Muscle of leg (tissue), 16 donors: ENCODE results near the gene ILK. TPM values are rescaled to one million over a fixed set of nuclear protein-coding genes. Genes with fewer than 3 reads are reported as not detected.

Source experiments
- DNase-seq: peaks from one replicate; pipeline ENCODE4 v3.0.0; 2013
- H3K27ac ChIP-seq: one replicate; pipeline ENCODE4 v1.5.1; 2013; ENCODE audit warnings: mild to moderate bottlenecking, low read length, control low read depth
- H3K27me3 ChIP-seq: one replicate; pipeline ENCODE4 v1.6.1; 2013; ENCODE audit warnings: low read length; ENCODE audit not compliant: control insufficient read depth, insufficient read depth
- H3K36me3 ChIP-seq: one replicate; pipeline ENCODE4 v1.6.1; 2013; ENCODE audit warnings: low read length; ENCODE audit not compliant: control insufficient read depth, insufficient read depth
- H3K4me1 ChIP-seq: one replicate; pipeline ENCODE4 v1.6.1; 2013; ENCODE audit warnings: low read length; ENCODE audit not compliant: control insufficient read depth, insufficient read depth
- H3K4me3 ChIP-seq: one replicate; pipeline ENCODE4 v1.5.1; 2013; ENCODE audit warnings: low read length, control low read depth
- H3K9me3 ChIP-seq: replicated peaks from 2 replicates; pipeline ENCODE4 v1.6.1; 2013; ENCODE audit warnings: low read depth, low read length; ENCODE audit not compliant: control insufficient read depth
- WGBS: methylation state at CpG from one replicate; pipeline ENCODE4 v1.1.5; 2013; ENCODE audit warnings: missing lambda C conversion rate; ENCODE audit not compliant: insufficient coverage; 5-methylcytosine and 5-hydroxymethylcytosine counted together
- long read RNA-seq, 11 donors: transcript quantifications; one replicate each; lab custom pipeline, GENCODE V29; 2026
- polyA plus RNA-seq, 8 donors: library from polyadenylated mRNA; unstranded; fragments of 120-200 nt; gene quantifications; one replicate each; pipeline versions ENCODE4 v1.2.1 to v1.2.3, GENCODE V29; 2013; ENCODE audit warnings: inconsistent platforms in 1 of 8, low replicate concordance in 1 of 8; ENCODE audit not compliant: insufficient read length in 8 of 8, insufficient read depth in 1 of 8
- total RNA-seq: library from RNA; stranded (reverse); fragments of 120-200 nt; gene quantifications from one replicate; pipeline ENCODE4 v1.2.4, GENCODE V29; 2013

The ILK gene
- 144 TPM for total RNA-seq
- polyA plus RNA-seq, result 100 to 1,000 TPM; 139 to 165 (median 149) TPM
- long read RNA-seq, donor 1, transcript ILK-203 (13 exons, 1,692 nt), result major isoform, 12 of 22 reads
- long read RNA-seq, donor 1, transcript ILK-201 (13 exons, 1,802 nt), result minor isoform, 6 of 22 reads
- long read RNA-seq, donor 1, partial matches to known transcripts, result 0 of 22 reads
- long read RNA-seq, donor 1, other reads (novel, unspliced or antisense), result 0 of 22 reads
- long read RNA-seq, donor 2, transcript ILK-203 (13 exons, 1,692 nt), result major isoform, 5 of 34 reads
- long read RNA-seq, donor 2, partial matches to known transcripts, result 6 of 34 reads
- long read RNA-seq, donor 2, other reads (novel, unspliced or antisense), result 19 of 34 reads
- long read RNA-seq, donor 3, transcript ILK-201 (13 exons, 1,802 nt), result minor isoform, 10 of 320 reads
- long read RNA-seq, donor 3, transcript ILK-203 (13 exons, 1,692 nt), result major isoform, 34 of 320 reads
- long read RNA-seq, donor 3, transcript ILK-202 (12 exons, 2,074 nt), result minor isoform, 5 of 320 reads
- long read RNA-seq, donor 3, partial matches to known transcripts, result 244 of 320 reads
- long read RNA-seq, donor 3, other reads (novel, unspliced or antisense), result 22 of 320 reads
- long read RNA-seq, donor 4, transcript ILK-203 (13 exons, 1,692 nt), result major isoform, 21 of 28 reads
- long read RNA-seq, donor 4, partial matches to known transcripts, result 0 of 28 reads
- long read RNA-seq, donor 4, other reads (novel, unspliced or antisense), result 0 of 28 reads
- long read RNA-seq, donor 5, transcript ILK-203 (13 exons, 1,692 nt), result major isoform, 40 of 424 reads
- long read RNA-seq, donor 5, transcript ILK-201 (13 exons, 1,802 nt), result minor isoform, 34 of 424 reads
- long read RNA-seq, donor 5, transcript ILK-202 (12 exons, 2,074 nt), result minor isoform, 15 of 424 reads
- long read RNA-seq, donor 5, partial matches to known transcripts, result 316 of 424 reads
- long read RNA-seq, donor 5, other reads (novel, unspliced or antisense), result 15 of 424 reads
- long read RNA-seq, donor 6, transcript ILK-202 (12 exons, 2,074 nt), result minor isoform, 9 of 549 reads
- long read RNA-seq, donor 6, transcript ILK-203 (13 exons, 1,692 nt), result major isoform, 44 of 549 reads
- long read RNA-seq, donor 6, transcript ILK-201 (13 exons, 1,802 nt), result minor isoform, 23 of 549 reads
- long read RNA-seq, donor 6, partial matches to known transcripts, result 183 of 549 reads
- long read RNA-seq, donor 6, other reads (novel, unspliced or antisense), result 287 of 549 reads
- long read RNA-seq, donor 7, transcript ILK-203 (13 exons, 1,692 nt), result major isoform, 26 of 254 reads
- long read RNA-seq, donor 7, partial matches to known transcripts, result 60 of 254 reads
- long read RNA-seq, donor 7, other reads (novel, unspliced or antisense), result 160 of 254 reads
- long read RNA-seq, donor 8, transcript ILK-203 (13 exons, 1,692 nt), result major isoform, 25 of 218 reads
- long read RNA-seq, donor 8, transcript ILK-202 (12 exons, 2,074 nt), result minor isoform, 5 of 218 reads
- long read RNA-seq, donor 8, transcript ILK-201 (13 exons, 1,802 nt), result minor isoform, 8 of 218 reads
- long read RNA-seq, donor 8, partial matches to known transcripts, result 61 of 218 reads
- long read RNA-seq, donor 8, other reads (novel, unspliced or antisense), result 114 of 218 reads
- long read RNA-seq, donor 9, transcript ILK-203 (13 exons, 1,692 nt), result major isoform, 24 of 32 reads
- long read RNA-seq, donor 9, partial matches to known transcripts, result 0 of 32 reads
- long read RNA-seq, donor 9, other reads (novel, unspliced or antisense), result 0 of 32 reads
- long read RNA-seq, donor 10, transcript ILK-201 (13 exons, 1,802 nt), result minor isoform, 14 of 89 reads
- long read RNA-seq, donor 10, transcript ILK-203 (13 exons, 1,692 nt), result major isoform, 34 of 89 reads
- long read RNA-seq, donor 10, partial matches to known transcripts, result 36 of 89 reads
- long read RNA-seq, donor 10, other reads (novel, unspliced or antisense), result 0 of 89 reads
- long read RNA-seq, donor 11, transcript ILK-203 (13 exons, 1,692 nt), result major isoform, 36 of 52 reads
- long read RNA-seq, donor 11, partial matches to known transcripts, result 6 of 52 reads
- long read RNA-seq, donor 11, other reads (novel, unspliced or antisense), result 0 of 52 reads

DNA sequence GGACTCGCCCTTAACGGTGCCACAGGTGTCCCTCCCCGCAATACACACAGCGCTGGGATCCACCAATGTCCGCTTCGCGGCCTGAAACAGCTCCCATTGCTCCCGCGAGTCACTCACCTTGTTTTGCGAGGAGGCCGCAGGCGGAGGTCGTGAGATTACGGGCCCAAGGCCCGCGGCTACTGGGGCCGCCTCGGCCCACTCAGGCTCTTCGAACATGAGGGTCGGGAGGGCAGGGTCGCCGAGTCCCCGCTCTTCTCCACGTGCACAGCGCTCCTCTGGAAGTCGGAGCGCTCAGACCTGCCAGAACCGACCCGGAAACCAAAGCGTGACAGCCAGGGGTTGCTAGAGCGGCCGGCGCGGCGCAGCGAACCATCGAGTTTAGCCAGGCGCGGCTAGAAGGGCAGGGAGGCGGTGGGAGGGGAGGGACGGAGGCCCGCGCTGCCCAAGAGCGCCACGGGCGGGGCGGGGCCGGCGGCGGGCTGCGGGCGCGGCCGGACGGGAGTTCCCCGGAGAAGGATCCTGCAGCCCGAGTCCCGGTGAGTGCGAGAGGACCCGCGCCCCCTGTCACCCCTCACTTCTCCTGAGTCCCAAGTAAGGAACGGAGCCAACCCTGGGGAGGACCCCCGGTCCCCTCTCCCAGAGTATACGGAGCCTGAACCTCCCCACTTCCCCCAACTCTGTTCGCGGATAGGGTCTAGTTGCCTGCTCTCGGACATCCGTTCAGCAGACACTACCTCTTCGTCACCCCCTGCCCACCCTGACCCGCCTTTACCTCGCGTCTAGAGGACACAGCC is at the start of gene ILK, which contains the start of gene RRP8:
ILK (plus strand) TSS at position 488 of the 794 bp plus-strand sequence. CDS start 498 bp downstream, outside the sequence.
RRP8 (minus strand) TSS at position 330 of the 794 bp plus-strand sequence; CDS start at position 216, 114 bp downstream.
- H3K27me3 ChIP-seq, result no peaks in the 10 kb centered on the region
- peaks cover 47% of the 10 kb centered on the region for H3K4me1 ChIP-seq
- H3K27ac ChIP-seq, result peak within 1 kb of the TSS; percentile 100
- under 1% methylated on average over 70 of the region's 72 CpGs for WGBS
- peak within 1 kb of the TSS; percentile 98 for H3K4me3 ChIP-seq
- DNase-seq, result peak; percentile 97
- H3K9me3 ChIP-seq, result no peaks in the 10 kb centered on the region
- peaks cover 56% of the 10 kb centered on the region for H3K36me3 ChIP-seq

DNA sequence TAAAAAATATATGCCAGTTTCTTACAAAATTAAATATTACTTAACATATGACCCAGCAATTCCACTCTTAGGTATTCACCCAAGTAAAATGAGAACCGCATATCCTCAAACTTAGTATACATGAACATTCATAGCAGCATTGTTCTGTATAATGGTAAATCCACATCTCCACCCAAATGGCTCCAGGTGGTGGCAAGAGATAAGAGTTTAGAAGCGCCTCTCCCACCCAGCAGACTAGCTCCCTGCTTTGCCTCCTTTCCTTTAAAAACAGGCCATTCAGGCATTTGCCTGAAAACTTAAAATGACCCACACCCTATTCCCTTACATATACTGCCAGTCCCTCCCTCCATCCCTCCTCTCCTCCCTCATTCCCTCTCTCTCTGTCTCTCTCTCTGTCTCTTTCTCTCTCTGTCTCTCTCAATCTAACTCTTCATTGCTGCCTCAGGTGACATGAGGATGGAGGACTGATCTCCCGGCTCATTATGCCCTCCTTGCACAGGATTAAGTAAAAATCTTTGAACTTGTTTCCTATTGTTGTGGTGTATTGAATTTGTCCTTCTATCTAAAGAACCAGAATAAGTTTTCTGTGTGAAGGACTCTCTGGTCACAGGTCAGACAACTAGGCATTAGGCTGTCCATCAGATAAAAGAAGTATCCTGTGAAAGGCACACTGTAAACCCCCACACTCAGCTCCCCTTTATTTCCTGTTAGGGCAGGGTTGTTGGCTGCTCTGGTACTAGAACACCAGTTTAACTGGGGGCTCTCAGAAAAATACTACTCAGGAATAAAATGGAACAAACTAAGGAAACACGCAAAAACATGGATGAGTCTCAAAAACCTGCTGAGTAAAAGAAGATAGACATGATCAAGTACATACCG is 48.5 kb upstream of the ILK start:
- H3K27me3 ChIP-seq, result no peaks in the 10 kb centered on the region
- no peaks in the 10 kb centered on the region for H3K4me1 ChIP-seq
- H3K9me3 ChIP-seq, result no peaks in the 10 kb centered on the region
- no peak overlapping the region for H3K27ac ChIP-seq
- no CpG with 5 or more reads among the region's 5 CpGs for WGBS
- H3K4me3 ChIP-seq, result no peak overlapping the region
- peaks cover 4% of the 10 kb centered on the region for H3K36me3 ChIP-seq
- no peak for DNase-seq

DNA sequence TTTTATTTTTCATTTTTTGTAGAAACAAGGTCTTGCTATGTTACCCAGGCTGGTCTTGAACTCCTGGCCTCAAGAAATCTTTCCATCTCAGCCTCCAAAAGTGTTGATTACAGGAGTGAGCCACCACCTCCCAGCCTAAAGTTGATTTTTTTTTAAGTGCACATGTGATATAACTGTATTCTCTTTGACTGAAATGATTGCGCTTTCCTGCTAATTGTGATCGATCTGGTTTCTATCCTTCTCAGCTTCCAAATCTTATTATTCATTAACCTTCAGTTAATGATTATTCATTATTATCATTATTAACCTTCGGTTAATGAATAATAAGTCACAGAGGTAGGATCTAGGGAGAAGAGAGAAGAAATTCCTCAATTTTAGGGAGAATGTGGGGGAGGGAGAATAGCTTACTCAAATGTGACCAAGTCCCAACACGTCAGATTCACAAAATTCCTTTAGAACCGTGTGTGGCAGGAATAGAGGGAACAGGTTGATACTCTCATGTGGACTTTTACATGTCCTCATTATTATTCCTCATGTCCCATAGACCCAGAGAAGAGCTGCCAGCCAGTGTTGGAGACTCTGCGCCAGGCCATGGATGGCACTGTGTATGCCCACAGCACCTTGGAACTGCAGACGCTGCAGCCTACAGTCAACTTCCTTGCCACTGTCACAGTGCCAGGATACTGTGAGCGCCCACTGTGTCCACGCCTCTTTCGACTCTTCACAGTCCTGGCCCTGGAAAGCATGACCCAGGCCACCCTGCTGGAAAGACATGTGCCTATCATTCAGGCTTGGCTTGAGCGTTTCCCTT is 47.2 kb upstream of the ILK start:
- Histone ChIP-seq H3K27me3 (no peaks in the 10 kb centered on the region), H3K9me3 (no peaks in the 10 kb centered on the region), H3K4me1 (no peaks in the 10 kb centered on the region), H3K4me3 (no peak overlapping the region), H3K27ac (no peak overlapping the region), H3K36me3 (peaks cover 4% of the 10 kb centered on the region)
- DNase-seq, result no peak
- WGBS, result 98% methylated on average over 7 of the region's 11 CpGs

DNA sequence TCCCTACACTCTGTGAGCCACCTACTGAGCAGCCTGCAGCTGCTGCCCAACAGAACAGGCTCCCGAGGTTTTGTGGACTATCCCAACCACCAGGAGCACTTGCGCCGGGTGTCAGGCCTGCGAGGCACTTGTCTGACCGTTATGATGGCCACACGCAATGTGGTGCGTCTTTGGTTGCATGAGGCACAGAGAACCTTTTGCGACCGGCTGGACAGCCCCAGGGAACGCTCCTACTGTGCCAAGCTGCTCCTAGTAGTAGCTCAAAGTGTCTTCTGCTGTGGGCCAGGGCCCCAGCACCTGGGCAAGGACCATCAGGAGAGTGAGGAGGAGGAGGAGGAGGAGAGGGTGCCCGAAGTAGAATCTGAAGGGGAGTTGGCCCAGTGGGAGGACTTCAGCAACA is 46.5 kb upstream of the ILK start:
- no peaks in the 10 kb centered on the region for H3K9me3 ChIP-seq
- H3K27ac ChIP-seq, result no peak overlapping the region
- H3K27me3 ChIP-seq, result no peaks in the 10 kb centered on the region
- WGBS, result 96% methylated on average over 10 of the region's 11 CpGs
- H3K4me1 ChIP-seq, result no peaks in the 10 kb centered on the region
- H3K4me3 ChIP-seq, result no peak overlapping the region
- peaks cover 4% of the 10 kb centered on the region for H3K36me3 ChIP-seq
- DNase-seq, result no peak

DNA sequence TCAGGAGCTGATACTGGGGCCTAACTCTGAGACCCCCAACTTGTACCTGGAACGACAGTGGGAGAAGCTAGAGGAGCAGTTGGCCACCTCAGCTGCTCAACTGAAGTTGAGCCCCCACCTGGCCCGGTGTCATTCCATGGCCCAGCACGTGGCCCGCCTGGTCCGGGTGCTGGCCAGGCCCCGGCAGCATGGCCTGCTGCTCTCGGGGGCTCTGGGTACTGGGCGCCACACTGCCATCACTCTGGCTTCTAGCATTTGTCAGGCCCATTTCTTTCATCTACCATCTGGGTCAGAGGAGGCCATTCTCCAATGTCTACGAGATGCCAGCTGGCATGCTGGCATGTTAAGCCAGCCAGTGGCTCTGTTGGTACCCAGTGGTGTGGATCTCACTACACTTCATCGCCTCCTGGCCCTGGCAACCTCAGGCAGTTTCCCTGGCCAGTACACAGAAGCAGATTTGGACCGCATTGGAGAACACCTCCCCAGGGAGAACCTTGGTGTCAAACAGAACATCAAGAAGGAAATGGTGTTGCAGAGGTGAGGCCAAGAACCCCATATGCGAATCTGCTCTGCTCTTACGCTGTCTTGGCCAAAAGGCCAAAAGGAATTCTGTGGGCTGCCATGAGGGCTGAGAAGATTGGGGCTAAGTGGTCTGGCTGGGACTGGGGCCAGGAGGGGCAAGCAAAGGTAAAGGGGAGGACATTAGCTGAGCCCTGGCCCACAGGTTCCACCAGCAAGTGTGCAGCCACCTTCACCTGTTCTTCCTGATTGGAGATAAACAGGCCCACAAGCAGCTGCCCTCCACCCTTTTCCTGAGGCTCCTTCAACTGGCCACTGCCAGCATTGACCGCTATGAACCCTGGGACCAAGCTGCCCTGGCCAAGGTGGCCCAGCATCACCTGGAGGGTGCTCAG is 45.6 kb upstream of the ILK start:
- H3K27me3 ChIP-seq, result no peaks in the 10 kb centered on the region
- no peak overlapping the region for H3K27ac ChIP-seq
- H3K4me1 ChIP-seq, result no peaks in the 10 kb centered on the region
- no peak overlapping the region for H3K4me3 ChIP-seq
- no peak for DNase-seq
- 95% methylated on average over 14 of the region's 14 CpGs for WGBS
- no peaks in the 10 kb centered on the region for H3K9me3 ChIP-seq
- peaks cover 4% of the 10 kb centered on the region for H3K36me3 ChIP-seq

DNA sequence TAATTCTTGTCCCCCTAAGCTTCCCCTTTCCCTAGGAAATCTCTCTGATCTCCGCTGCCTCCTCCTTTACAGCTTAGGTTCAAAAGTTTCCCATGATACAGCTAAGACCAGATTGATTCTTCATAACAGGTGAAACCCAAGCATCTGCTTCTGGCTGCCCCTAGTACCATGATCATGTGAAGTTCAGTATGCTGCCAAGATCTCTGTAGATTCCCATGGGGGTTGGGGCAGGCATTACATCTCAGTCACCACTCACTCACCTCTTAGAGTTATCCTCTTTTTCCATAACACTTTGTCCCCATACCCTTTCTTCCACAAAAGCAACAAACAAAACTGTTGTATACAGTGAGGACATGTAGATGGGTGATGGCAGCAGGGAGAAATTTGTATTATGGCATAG is 44.2 kb upstream of the ILK start:
- Histone ChIP-seq H3K27ac (no peak overlapping the region), H3K27me3 (no peaks in the 10 kb centered on the region), H3K36me3 (peaks cover 7% of the 10 kb centered on the region), H3K4me1 (no peaks in the 10 kb centered on the region), H3K4me3 (no peak overlapping the region), H3K9me3 (no peaks in the 10 kb centered on the region)
- DNase-seq, result peak; percentile 22
- 83% methylated on average over 1 of the region's 1 CpG for WGBS
